Left lung (tissue), 10 donors: Measurements from ENCODE around the gene PKD1. TPM values are rescaled to one million over a fixed set of nuclear protein-coding genes. Genes with fewer than 3 reads are reported as not detected.
"Not testable (repeated sequence)": the region's sequence is repeated elsewhere in the genome, so short reads cannot be mapped to it uniquely, and the experiment has no call there.

ENCODE experiments used
- ATAC-seq: fragments of 200-7000 bp; cut with Tn5 transposase; one replicate; pipeline ENCODE4 v1.9.1; 2020; ENCODE audit warnings: moderate library complexity
- DNase-seq, 4 donors: peaks; one replicate each; pipeline ENCODE4 v3.0.0-alpha.2; 2013 to 2020
- H3K27ac ChIP-seq, 2 donors: fragments of 200-600 bp; sonication (generic) in 1 of 2; one replicate each; pipeline versions ENCODE4 v1.5.0 to v1.8.0; 2020 to 2021
- H3K27me3 ChIP-seq, 2 donors: fragments of 200-600 bp; sonication (generic) in 1 of 2; one replicate each; pipeline versions ENCODE4 v1.5.0 to v1.8.0; 2020 to 2021
- H3K36me3 ChIP-seq, 2 donors: fragments of 200-600 bp; sonication (generic) in 1 of 2; one replicate each; pipeline versions ENCODE4 v1.5.0 to v1.8.0; 2020 to 2021
- H3K4me1 ChIP-seq, 2 donors: fragments of 200-600 bp; one replicate each; pipeline ENCODE4 v1.8.0; 2021
- H3K4me3 ChIP-seq, 2 donors: fragments of 200-600 bp; sonication (generic) in 1 of 2; one replicate each; pipeline versions ENCODE4 v1.5.0 to v1.8.0; 2020 to 2021; ENCODE audit warnings: mild to moderate bottlenecking in 1 of 2
- H3K9me3 ChIP-seq, 2 donors: fragments of 200-600 bp; sonication (generic) in 1 of 2; one replicate each; pipeline versions ENCODE4 v1.5.0 to v1.8.0; 2020 to 2021
- intact Hi-C, 2 donors: fragments of 100-400 bp; cut with DNase I; formaldehyde crosslinking; loops; one replicate each; pipeline versions ENCODE4 v1.11.2 to v1.14.2; 2022
- polyA plus RNA-seq, 6 donors: library from polyadenylated mRNA; unstranded; fragments of 120-200 nt; gene quantifications; one replicate each; pipeline ENCODE4 v1.2.1, GENCODE V29; 2013; ENCODE audit not compliant: insufficient read length in 6 of 6
- total RNA-seq, 2 donors: library from RNA; stranded (reverse); fragmentation: NEBNext Ultra II Directional; extraction: Animal tissue kit (Norgen Biotek cat#: 25700); gene quantifications; one replicate each; pipeline ENCODE4 v1.2.1, GENCODE V29; 2021
- TF ChIP-seq, protein P1 (sequence below), 2 donors: fragments of 200-600 bp; sonication (generic) in 1 of 2; IDR thresholded peaks; one replicate each; pipeline versions ENCODE4 v1.5.0 to v1.8.0; 2021; ENCODE audit warnings: antibody characterized with exemption in 2 of 2
- donor health status: DM: no; HTN: yes; CAD: no.
- donor health status: DM: no; HTN: no; CAD: no.

Gene PKD1
- total and polyA plus RNA-seq, 8 donors: 63.2 to 165 (median 101) TPM

DNA sequence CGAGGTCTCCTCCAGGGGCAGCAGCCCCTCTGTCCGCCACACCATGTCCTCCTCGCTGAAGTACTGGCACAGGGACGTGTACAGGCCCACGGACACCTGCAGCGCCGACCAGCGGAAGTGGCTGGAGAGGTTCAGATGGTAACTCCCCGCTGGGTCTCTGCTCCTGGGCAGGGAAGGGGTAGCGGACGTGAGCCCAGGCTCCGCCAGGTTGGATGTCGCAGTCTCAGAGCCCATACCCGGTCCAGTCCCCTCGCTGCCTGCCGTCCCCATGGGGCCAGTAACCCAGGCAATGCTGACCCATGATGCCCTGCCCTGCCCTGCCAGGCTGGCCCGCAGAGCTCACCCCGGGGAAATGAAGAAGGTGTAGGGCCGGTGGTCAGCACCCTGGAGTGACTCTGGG lies 33.2 kb downstream of the PKD1 start:
- intact Hi-C loops: no loop called here

DNA sequence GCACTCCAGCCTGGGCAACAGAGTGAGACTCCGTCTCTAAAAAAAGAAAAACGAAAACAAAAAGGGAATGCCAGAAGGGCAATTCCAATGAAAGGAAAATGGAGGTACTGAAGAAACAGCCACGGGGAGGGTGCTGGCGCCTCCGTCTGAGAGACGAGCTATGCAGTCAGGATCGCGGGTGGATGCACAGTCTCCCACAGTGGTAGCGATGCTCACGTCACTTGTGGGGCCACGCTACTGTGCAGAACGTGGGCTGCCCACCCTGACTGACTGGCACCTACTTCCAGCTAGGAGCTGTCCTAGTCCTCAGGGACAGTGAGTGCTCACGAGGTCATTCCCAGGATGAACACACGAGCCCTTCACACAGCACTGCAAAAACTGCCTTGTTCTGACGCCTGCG lies 34.1 kb downstream of the PKD1 start:
- H3K36me3 ChIP-seq: peaks cover 0 to 77% of the 10 kb centered on the region in 2 donors
- intact Hi-C loops, H3K4me1 ChIP-seq, H3K9me3 ChIP-seq, ATAC-seq, DNase-seq, H3K4me3 ChIP-seq, H3K27me3 ChIP-seq, H3K27ac ChIP-seq: not testable (repeated sequence)

More for the DNA sequence above, 33.2 kb downstream of the PKD1 start:
- Histone ChIP-seq H3K36me3 (peaks cover 0 to 75% of the 10 kb centered on the region in 2 donors), H3K9me3 (no peaks in the 10 kb centered on the region), H3K4me1 (no peaks in the 10 kb centered on the region), H3K27ac (no peak overlapping the region), H3K27me3 (no peaks in the 10 kb centered on the region), H3K4me3 (no peak overlapping the region)
- ATAC-seq (no peak), DNase-seq (no peak)
- TF ChIP-seq, protein P1, sequence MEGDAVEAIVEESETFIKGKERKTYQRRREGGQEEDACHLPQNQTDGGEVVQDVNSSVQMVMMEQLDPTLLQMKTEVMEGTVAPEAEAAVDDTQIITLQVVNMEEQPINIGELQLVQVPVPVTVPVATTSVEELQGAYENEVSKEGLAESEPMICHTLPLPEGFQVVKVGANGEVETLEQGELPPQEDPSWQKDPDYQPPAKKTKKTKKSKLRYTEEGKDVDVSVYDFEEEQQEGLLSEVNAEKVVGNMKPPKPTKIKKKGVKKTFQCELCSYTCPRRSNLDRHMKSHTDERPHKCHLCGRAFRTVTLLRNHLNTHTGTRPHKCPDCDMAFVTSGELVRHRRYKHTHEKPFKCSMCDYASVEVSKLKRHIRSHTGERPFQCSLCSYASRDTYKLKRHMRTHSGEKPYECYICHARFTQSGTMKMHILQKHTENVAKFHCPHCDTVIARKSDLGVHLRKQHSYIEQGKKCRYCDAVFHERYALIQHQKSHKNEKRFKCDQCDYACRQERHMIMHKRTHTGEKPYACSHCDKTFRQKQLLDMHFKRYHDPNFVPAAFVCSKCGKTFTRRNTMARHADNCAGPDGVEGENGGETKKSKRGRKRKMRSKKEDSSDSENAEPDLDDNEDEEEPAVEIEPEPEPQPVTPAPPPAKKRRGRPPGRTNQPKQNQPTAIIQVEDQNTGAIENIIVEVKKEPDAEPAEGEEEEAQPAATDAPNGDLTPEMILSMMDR (IDR thresholded peaks at IDR 0.05): no peak

DNA sequence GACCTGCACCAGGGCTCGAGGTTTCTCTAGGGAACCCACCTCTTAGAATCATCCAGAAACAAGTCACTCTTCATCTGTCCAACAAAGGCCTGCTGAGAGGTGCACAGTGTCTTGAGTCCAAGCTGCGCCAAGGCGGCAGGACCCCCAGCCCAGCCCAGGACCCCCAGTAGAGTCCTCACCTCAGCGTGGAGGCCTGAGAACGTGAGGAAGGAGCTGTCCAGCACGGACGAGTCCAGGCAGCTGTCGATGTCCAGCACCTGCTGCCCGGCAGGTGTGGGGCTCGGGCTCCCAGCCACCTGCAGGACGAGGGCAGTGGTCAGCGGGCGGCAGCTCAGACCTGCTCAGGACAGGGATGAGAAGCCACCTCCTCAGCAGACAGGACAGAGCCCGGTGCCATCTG lies 38.0 kb downstream of the PKD1 start:
- DNase-seq, intact Hi-C loops, H3K27ac ChIP-seq, H3K27me3 ChIP-seq, ATAC-seq, H3K4me3 ChIP-seq, H3K9me3 ChIP-seq, H3K4me1 ChIP-seq: not testable (repeated sequence)
- peaks cover 0 to 86% of the 10 kb centered on the region in 2 donors for H3K36me3 ChIP-seq

DNA sequence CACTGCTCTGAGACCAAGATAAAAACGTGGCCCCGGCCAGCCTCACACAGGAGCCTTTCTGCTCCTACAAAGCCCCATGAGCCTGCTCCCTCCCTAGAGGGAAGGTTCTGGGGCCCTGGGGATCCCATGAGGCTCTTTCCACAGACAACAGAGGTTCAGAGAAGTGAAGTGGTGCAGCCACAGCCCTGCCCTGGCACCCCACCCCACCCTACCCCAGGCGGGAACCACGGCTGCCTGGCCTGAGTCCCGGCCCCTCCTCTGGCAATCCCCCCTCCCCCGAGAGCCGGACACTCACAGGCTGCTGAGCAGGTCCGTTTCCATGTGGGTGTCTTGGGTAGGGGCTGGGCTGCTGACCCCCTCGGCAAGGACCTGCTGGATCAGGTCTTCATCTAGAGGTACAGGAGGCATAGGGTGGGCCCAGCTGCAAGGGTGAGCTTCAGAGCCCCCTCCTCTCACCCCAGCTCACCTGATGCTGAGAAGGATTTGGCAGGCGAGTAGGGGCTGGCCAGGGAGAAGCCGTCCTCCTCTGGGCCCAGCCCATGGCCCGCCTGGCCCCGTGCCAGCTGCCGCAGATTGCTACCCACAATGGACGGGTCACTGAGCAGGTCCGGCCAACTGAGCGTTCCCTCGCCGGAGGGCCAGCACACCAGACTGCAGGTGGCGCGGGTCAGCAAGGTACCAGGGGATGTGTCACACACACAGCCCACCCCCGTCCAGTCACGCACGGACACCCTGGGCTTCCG lies 38.7 kb downstream of the PKD1 start:
- no peak overlapping the region for H3K27ac ChIP-seq
- no peaks in the 10 kb centered on the region for H3K4me1 ChIP-seq
- no peaks in the 10 kb centered on the region for H3K27me3 ChIP-seq
- no peak for DNase-seq
- H3K36me3 ChIP-seq: peaks cover 0 to 86% of the 10 kb centered on the region in 2 donors
- no peak overlapping the region for H3K4me3 ChIP-seq
- no peak for ATAC-seq
- intact Hi-C loops: no loop called here
- no peaks in the 10 kb centered on the region for H3K9me3 ChIP-seq
- TF ChIP-seq, protein P1 (IDR thresholded peaks at IDR 0.05): no peak

DNA sequence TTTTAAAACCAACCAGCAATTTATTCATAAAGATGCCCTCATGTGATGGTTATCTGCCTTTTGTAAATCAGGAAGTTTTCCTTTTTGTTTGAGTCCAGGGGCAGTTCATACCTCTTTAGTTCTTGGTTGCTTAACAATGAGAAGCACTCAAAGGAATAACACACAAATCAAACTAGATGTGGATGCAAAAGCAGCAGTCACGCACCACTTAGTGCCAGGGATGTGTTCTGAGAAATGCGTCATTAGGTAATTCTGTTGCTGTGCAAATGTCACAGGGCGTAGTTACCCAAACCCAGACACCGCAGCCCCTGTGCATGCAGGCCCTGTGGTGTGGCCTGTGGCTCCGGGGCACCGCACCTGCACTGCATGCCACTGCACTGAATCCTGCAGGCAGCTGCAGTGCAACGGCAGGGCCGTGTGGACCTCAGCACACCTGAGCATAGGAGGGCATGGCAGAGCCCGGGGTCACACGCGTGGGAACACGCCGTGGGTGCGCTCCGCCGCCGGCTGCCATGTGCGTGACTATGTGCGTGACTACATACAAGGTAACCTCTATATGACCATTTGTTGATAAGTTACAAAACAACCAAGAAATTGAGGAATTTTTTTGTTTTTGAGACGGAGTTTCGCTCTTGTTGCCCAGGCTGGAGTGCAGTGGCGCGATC lies 39.6 kb downstream of the PKD1 start:
- no peak for DNase-seq
- no peaks in the 10 kb centered on the region for H3K27me3 ChIP-seq
- TF ChIP-seq, protein P1 (IDR thresholded peaks at IDR 0.05): no peak
- H3K36me3 ChIP-seq: peaks cover 0 to 84% of the 10 kb centered on the region in 2 donors
- H3K4me3 ChIP-seq: no peak overlapping the region
- H3K4me1 ChIP-seq: no peaks in the 10 kb centered on the region
- ATAC-seq: no peak
- intact Hi-C loops: no loop called here
- H3K27ac ChIP-seq: no peak overlapping the region
- H3K9me3 ChIP-seq: no peaks in the 10 kb centered on the region

DNA sequence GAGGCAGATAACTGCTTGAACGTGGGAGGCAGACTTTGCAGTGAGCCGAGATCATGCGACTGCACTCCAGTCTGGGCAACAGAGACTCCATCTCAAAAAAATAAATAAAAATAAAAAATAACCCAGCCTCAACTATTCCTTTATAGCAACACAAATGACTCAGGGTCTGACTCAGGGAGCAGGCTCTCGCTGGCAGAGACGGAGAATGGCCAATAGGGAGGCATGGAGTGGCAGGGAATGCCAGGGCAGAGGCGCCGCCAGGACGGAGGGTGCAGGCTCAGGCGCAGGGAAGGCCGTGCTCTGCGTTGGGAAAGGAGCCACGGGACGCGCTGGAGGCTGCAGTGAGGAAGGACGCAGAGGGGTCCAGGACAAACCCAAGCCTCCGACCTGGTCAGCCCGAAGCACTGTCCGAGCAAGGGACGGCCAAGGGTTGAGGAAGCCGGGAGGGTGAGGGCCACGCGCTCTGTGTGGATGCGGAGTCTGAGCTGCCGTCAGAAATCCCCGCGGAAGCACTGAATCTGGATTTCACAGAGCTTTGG lies 40.3 kb downstream of the PKD1 start:
- intact Hi-C loops: no loop called here
- Histone ChIP-seq H3K27me3 (no peaks in the 10 kb centered on the region), H3K27ac (no peak overlapping the region), H3K4me1 (peaks cover 0 to 4% of the 10 kb centered on the region in 2 donors), H3K36me3 (peaks cover 0 to 82% of the 10 kb centered on the region in 2 donors), H3K4me3 (no peak overlapping the region), H3K9me3 (no peaks in the 10 kb centered on the region)
- TF ChIP-seq, protein P1 (IDR thresholded peaks at IDR 0.05): no peak
- ATAC-seq (no peak), DNase-seq (no peak)
